ENCODE measurements around the gene GTF2F2.

- TF ChIP-seq CTCF (IDR thresholded peaks at IDR 0.05) (no peak), POLR2A (IDR thresholded peaks at IDR 0.05) (no peak)
Observed at GRCh38 chr13:45156565-45157361, 36.5 kb downstream of the GTF2F2 start.

Measured in testis (tissue), 2 donors.